Measurements from ENCODE around the gene TAX1BP3. TPM values are rescaled to one million over a fixed set of nuclear protein-coding genes. Genes with fewer than 3 reads are reported as not detected.

The TAX1BP3 gene
- total RNA-seq (2013): 58.8 TPM
- polyA plus RNA-seq (10 to 100 TPM; 29.6 to 71.8 (median 70.9) TPM), polyA minus RNA-seq (22.0 and 34.5 TPM in 2 replicates), total RNA-seq (2.0 to 14.5 (median 3.6) reads per million in 11 experiments)

- peak; percentile 95 to 97 (median 96) for DNase-seq
- Mint-ChIP-seq H3K4me1 (peaks cover 21% of the 10 kb centered on the region), H3K4me3 (peak within 1 kb of the TSS; percentile 86 to 96), H3K9me3 (no peaks in the 10 kb centered on the region), H3K36me3 (peaks cover 16 to 18% of the 10 kb centered on the region in 2 donors), H3K27ac (peak within 1 kb of the TSS; percentile 83 to 94 (median 89)), H3K27me3 (ENCODE audit: low read depth in 3 of 3) (peaks cover 0 to 4% (median 0%) of the 10 kb centered on the region in 3 donors)
- Histone ChIP-seq H3K4me3 (replicated peaks in 1 of 3; ENCODE audit: low read depth in 2 of 3, low read length in 3 of 3) (peak within 1 kb of the TSS; percentile 74 to 99 (median 94)), H3K27ac (ENCODE audit: low read depth in 1 of 2, low read length in 2 of 2) (peak within 1 kb of the TSS; percentile 68 to 86), H4K20me1 (ENCODE audit: insufficient read depth, low read length) (peaks cover 27% of the 10 kb centered on the region), H3K9ac (ENCODE audit: insufficient read depth, low read length, poor library complexity, severe bottlenecking) (peak within 1 kb of the TSS; percentile 90), H3K4me2 (replicated peaks; ENCODE audit: extremely low read depth, low read length, poor library complexity, severe bottlenecking) (peak within 1 kb of the TSS; percentile 88), H3K4me1 (ENCODE audit: control insufficient read depth in 1 of 2, insufficient read depth in 2 of 2, low read length in 2 of 2) (peaks cover 16 to 23% of the 10 kb centered on the region in 2 donors), H2AFZ (ENCODE audit: insufficient read depth, low read depth, low read length, poor library complexity, severe bottlenecking) (peak within 1 kb of the TSS; percentile 94), H3K79me2 (ENCODE audit: insufficient read depth, low read length) (peaks cover 21% of the 10 kb centered on the region), H3K36me3 (replicated peaks in 1 of 2; ENCODE audit: control insufficient read depth in 1 of 2, insufficient read depth in 2 of 2, low read length in 2 of 2) (peaks cover 2 to 18% of the 10 kb centered on the region in 2 donors), H3K9me3 (replicated peaks in 1 of 2; ENCODE audit: control insufficient read depth in 1 of 2, insufficient read depth in 1 of 2, low read length in 2 of 2) (no peaks in the 10 kb centered on the region), H3K27me3 (ENCODE audit: control insufficient read depth in 2 of 2, insufficient read depth in 2 of 2, low read length in 2 of 2) (no peaks in the 10 kb centered on the region)
- TF ChIP-seq CTCF (IDR thresholded peaks at IDR 0.05): no peak
- WGBS (ENCODE audit: insufficient coverage): under 1% methylated on average over 89 of the region's 89 CpGs
- intact Hi-C loops (cut with micrococcal nuclease): loop anchor here in 1 of 2 donors (2.0 kb wide), 1 partner anchor 32 kb away; the partner anchor contains the start of genes CTNS and SHPK
Observed at GRCh38 chr17:3668279-3669084, at the start of gene TAX1BP3, which contains the start of gene EMC6. Gene TAX1BP3, minus strand, starts transcription at chr17:3668578. Its CDS starts 52 bp downstream, at chr17:3668526. Gene EMC6, plus strand, starts transcription at chr17:3668812. Its CDS starts 335 bp downstream, at chr17:3669147.

- Histone ChIP-seq H3K27me3 (ENCODE audit: control insufficient read depth in 2 of 2, insufficient read depth in 2 of 2, low read length in 2 of 2) (no peaks in the 10 kb centered on the region), H3K4me3 (replicated peaks in 1 of 3; ENCODE audit: low read depth in 2 of 3, low read length in 3 of 3) (no peak overlapping the region), H3K4me2 (replicated peaks; ENCODE audit: extremely low read depth, low read length, poor library complexity, severe bottlenecking) (no peak overlapping the region), H3K4me1 (ENCODE audit: control insufficient read depth in 1 of 2, insufficient read depth in 2 of 2, low read length in 2 of 2) (peaks cover 47 to 51% of the 10 kb centered on the region in 2 donors), H3K9ac (ENCODE audit: insufficient read depth, low read length, poor library complexity, severe bottlenecking) (no peak overlapping the region), H3K79me2 (ENCODE audit: insufficient read depth, low read length) (peaks cover 27% of the 10 kb centered on the region), H2AFZ (ENCODE audit: insufficient read depth, low read depth, low read length, poor library complexity, severe bottlenecking) (no peak overlapping the region), H3K9me3 (replicated peaks in 1 of 2; ENCODE audit: control insufficient read depth in 1 of 2, insufficient read depth in 1 of 2, low read length in 2 of 2) (no peaks in the 10 kb centered on the region), H3K36me3 (replicated peaks in 1 of 2; ENCODE audit: control insufficient read depth in 1 of 2, insufficient read depth in 2 of 2, low read length in 2 of 2) (peaks cover 49 to 66% of the 10 kb centered on the region in 2 donors), H4K20me1 (ENCODE audit: insufficient read depth, low read length) (no peaks in the 10 kb centered on the region), H3K27ac (ENCODE audit: low read depth in 1 of 2, low read length in 2 of 2) (no peak overlapping the region)
- WGBS (ENCODE audit: insufficient coverage): 100% methylated on average over 1 of the region's 8 CpGs
- no peak for DNase-seq
- H3K9me3 Mint-ChIP-seq: peaks cover 0 to 3% (median 0%) of the 10 kb centered on the region in 7 donors
- H3K4me3 Mint-ChIP-seq: no peak overlapping the region
- peaks cover 56 to 81% of the 10 kb centered on the region in 2 donors for H3K36me3 Mint-ChIP-seq
- no peaks in the 10 kb centered on the region for H3K27me3 Mint-ChIP-seq (ENCODE audit: low read depth in 3 of 3)
- peaks cover 41% of the 10 kb centered on the region for H3K4me1 Mint-ChIP-seq
- H3K27ac Mint-ChIP-seq: peak overlapping the region in 3 of 7 donors; percentile 7 to 8 (median 7)
- intact Hi-C loops (cut with micrococcal nuclease): no loop called here
- no peak for TF ChIP-seq CTCF (IDR thresholded peaks at IDR 0.05)
Observed at GRCh38 chr17:3715296-3715695, 46.9 kb upstream of the TAX1BP3 start.
